Stomach (tissue), 4 donors: ENCODE measurements around the gene DEK.

Experiments used
- POLR2A ChIP-seq, 4 donors: fragments of 450-650 bp; IDR thresholded peaks; one replicate each; pipeline ENCODE4 v1.6.1; 2016; ENCODE audit warnings: antibody characterized with exemption in 4 of 4, control low read depth in 2 of 4, mild to moderate bottlenecking in 1 of 4, moderate library complexity in 1 of 4
- POLR2AphosphoS5 ChIP-seq, 3 donors: sonication (generic); formaldehyde crosslinking; IDR thresholded peaks; one replicate each; pipeline ENCODE4 v1.6.1; 2016; ENCODE audit warnings: antibody characterized with exemption in 3 of 3
- TF ChIP-seq, protein P1 (sequence below), 7 experiments: fragments of 450-650 bp in 4 of 7; fragments of 200-600 bp in 3 of 7; sonication (generic) in 3 of 7; IDR thresholded peaks; one replicate each; pipeline ENCODE4 v1.5.1; 2016 to 2019; ENCODE audit warnings: antibody characterized with exemption in 7 of 7, control low read depth in 2 of 7, mild to moderate bottlenecking in 1 of 7

- TF ChIP-seq, protein P1, sequence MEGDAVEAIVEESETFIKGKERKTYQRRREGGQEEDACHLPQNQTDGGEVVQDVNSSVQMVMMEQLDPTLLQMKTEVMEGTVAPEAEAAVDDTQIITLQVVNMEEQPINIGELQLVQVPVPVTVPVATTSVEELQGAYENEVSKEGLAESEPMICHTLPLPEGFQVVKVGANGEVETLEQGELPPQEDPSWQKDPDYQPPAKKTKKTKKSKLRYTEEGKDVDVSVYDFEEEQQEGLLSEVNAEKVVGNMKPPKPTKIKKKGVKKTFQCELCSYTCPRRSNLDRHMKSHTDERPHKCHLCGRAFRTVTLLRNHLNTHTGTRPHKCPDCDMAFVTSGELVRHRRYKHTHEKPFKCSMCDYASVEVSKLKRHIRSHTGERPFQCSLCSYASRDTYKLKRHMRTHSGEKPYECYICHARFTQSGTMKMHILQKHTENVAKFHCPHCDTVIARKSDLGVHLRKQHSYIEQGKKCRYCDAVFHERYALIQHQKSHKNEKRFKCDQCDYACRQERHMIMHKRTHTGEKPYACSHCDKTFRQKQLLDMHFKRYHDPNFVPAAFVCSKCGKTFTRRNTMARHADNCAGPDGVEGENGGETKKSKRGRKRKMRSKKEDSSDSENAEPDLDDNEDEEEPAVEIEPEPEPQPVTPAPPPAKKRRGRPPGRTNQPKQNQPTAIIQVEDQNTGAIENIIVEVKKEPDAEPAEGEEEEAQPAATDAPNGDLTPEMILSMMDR (IDR thresholded peaks at IDR 0.05), result no peak
- TF ChIP-seq POLR2A (IDR thresholded peaks at IDR 0.05) (no peak), POLR2AphosphoS5 (IDR thresholded peaks at IDR 0.05) (no peak)
Observed at GRCh38 chr6:18277237-18278006, 13.1 kb upstream of the DEK start.
